ENCODE results near the gene SV2C. TPM values are rescaled to one million over a fixed set of nuclear protein-coding genes. Genes with fewer than 3 reads are reported as not detected.

Gene SV2C
- total and polyA plus RNA-seq, 10 of the 15 experiments (the other 5 are each of a cell fraction or from before 2014, with no cell fraction given): under 0.01 to 1.1 (median 0.63) TPM

- Histone ChIP-seq H3K9me3 (replicated peaks; ENCODE audit: control insufficient read depth, insufficient read depth, low read length) (no peaks in the 10 kb centered on the region), H4K20me1 (ENCODE audit: control insufficient read depth, insufficient read depth) (no peaks in the 10 kb centered on the region; the same call in 1 of the 2 replicates), H3K36me3 (ENCODE audit: control insufficient read depth in 2 of 2, insufficient read depth in 2 of 2, low read length in 1 of 2) (no peaks in the 10 kb centered on the region), H2AFZ (ENCODE audit: control insufficient read depth, low read depth, low read length) (no peak overlapping the region), H3K4me1 (ENCODE audit: control insufficient read depth, insufficient read depth, low read length) (no peaks in the 10 kb centered on the region), H3K27ac (ENCODE audit: control insufficient read depth, insufficient read depth) (no peak overlapping the region), H3K4me3 (no peak overlapping the region), H3K79me2 (ENCODE audit: control insufficient read depth, insufficient read depth, low read length) (no peaks in the 10 kb centered on the region), H3K9ac (ENCODE audit: control insufficient read depth, insufficient read depth, low read length) (no peak overlapping the region), H3K4me2 (ENCODE audit: control insufficient read depth, insufficient read depth) (no peak overlapping the region), H3K27me3 (replicated peaks in 1 of 2; ENCODE audit: control insufficient read depth in 2 of 2, insufficient read depth in 2 of 2, low read length in 1 of 2) (no peaks in the 10 kb centered on the region)
- ChIA-PET POLR2A (no interaction called here), RAD21 (ENCODE audit: unreplicated experiment) (interaction anchor here (0.6 kb wide), 1 partner anchor 982 kb away, joined by 4 read pairs; no protein-coding TSS in a partner anchor), CTCF (interaction anchor here (1.4 kb wide), 1 partner anchor 11 kb away, joined by 3 read pairs; no protein-coding TSS in a partner anchor), SMC1A (ENCODE audit: uncharacterized antibody, unreplicated experiment) (interaction anchor here (1.0 to 1.3 kb wide), 3 partner anchors 14 to 78 kb away, joined by 3 read pairs; no protein-coding TSS in a partner anchor)
- intact Hi-C loops (cut with micrococcal nuclease; ENCODE audit: unreplicated experiment) (no loop called here), in situ Hi-C loops (cut with MboI) (no loop called here)
- FAIRE-seq: no peak
- peak; percentile 40 for ATAC-seq
- no peak for DNase-seq (ENCODE audit: low read depth, low spot score)
- 3% methylated on average over 2 of the region's 2 CpGs for WGBS (ENCODE audit: insufficient coverage, insufficient replicate concordance, low lambda C conversion rate, missing lambda C conversion rate)
- peak; percentile 25; the same call in 1 of the 2 replicates for TF ChIP-seq SPI1 (IDR thresholded peaks at IDR 0.05; ENCODE audit: borderline replicate concordance, insufficient read depth, low read depth, low read length)
- no peak for TF ChIP-seq ZBTB4 (CRISPR knock-in tag; IDR thresholded peaks at IDR 0.05)
- BruUV-seq (replicated peaks): no TSS peak
Measured at GRCh38 chr5:76223696-76224095, 140.5 kb downstream of the SV2C start.

- Histone ChIP-seq H2AFZ (ENCODE audit: control insufficient read depth, low read depth, low read length) (no peak overlapping the region), H3K9ac (ENCODE audit: control insufficient read depth, insufficient read depth, low read length) (no peak overlapping the region), H3K4me1 (ENCODE audit: control insufficient read depth, insufficient read depth, low read length) (no peaks in the 10 kb centered on the region), H3K4me2 (ENCODE audit: control insufficient read depth, insufficient read depth) (no peak overlapping the region), H3K4me3 (no peak overlapping the region), H3K27ac (ENCODE audit: control insufficient read depth, insufficient read depth) (no peak overlapping the region), H4K20me1 (ENCODE audit: control insufficient read depth, insufficient read depth) (no peaks in the 10 kb centered on the region; the same call in 1 of the 2 replicates), H3K9me3 (replicated peaks; ENCODE audit: control insufficient read depth, insufficient read depth, low read length) (no peaks in the 10 kb centered on the region; the same call in 2 of the 3 replicates), H3K79me2 (ENCODE audit: control insufficient read depth, insufficient read depth, low read length) (no peaks in the 10 kb centered on the region), H3K36me3 (ENCODE audit: control insufficient read depth in 2 of 2, insufficient read depth in 2 of 2, low read length in 1 of 2) (no peaks in the 10 kb centered on the region), H3K27me3 (replicated peaks in 1 of 2; ENCODE audit: control insufficient read depth in 2 of 2, insufficient read depth in 2 of 2, low read length in 1 of 2) (no peaks in the 10 kb centered on the region)
- CTCF ChIA-PET: interaction anchor here (0.6 kb wide), 1 partner anchor 50 kb away, joined by 3 read pairs; no protein-coding TSS in a partner anchor
- 0% methylated on average over 1 of the region's 1 CpG for WGBS (ENCODE audit: insufficient coverage, insufficient replicate concordance, low lambda C conversion rate, missing lambda C conversion rate)
- POLR2A ChIA-PET: no interaction called here
- DNase-seq (ENCODE audit: low read depth, low spot score) (no peak), FAIRE-seq (no peak), ATAC-seq (no peak)
- SMC1A ChIA-PET (ENCODE audit: uncharacterized antibody, unreplicated experiment): no interaction called here
- intact Hi-C loops (cut with micrococcal nuclease; ENCODE audit: unreplicated experiment): no loop called here
- BruUV-seq (replicated peaks): no TSS peak
- in situ Hi-C loops (cut with MboI): no loop called here
- RAD21 ChIA-PET (ENCODE audit: unreplicated experiment): no interaction called here
- no peak for TF ChIP-seq E2F8 (IDR thresholded peaks at IDR 0.05; ENCODE audit: low read depth, partially characterized antibody)
- no peak for TF ChIP-seq MXI1 (IDR thresholded peaks at IDR 0.05; ENCODE audit: low read depth, low read length)
- TF ChIP-seq SMARCA5 (IDR thresholded peaks at IDR 0.05): no peak
- no peak for TF ChIP-seq CEBPZ (IDR thresholded peaks at IDR 0.05; ENCODE audit: low read depth, low read length)
Measured at GRCh38 chr5:76224898-76225297, 141.7 kb downstream of the SV2C start.
